HepG2 (cell line): ENCODE results near the gene RDH16. TPM values are rescaled to one million over a fixed set of nuclear protein-coding genes. Genes with fewer than 3 reads are reported as not detected.
"Not testable (repeated sequence)": the region's sequence is repeated elsewhere in the genome, so short reads cannot be mapped to it uniquely, and the experiment has no call there.

Source experiments
- ATAC-seq: fragments of 200-7000 bp; cut with Tn5 transposase; 3 replicates; pipeline ENCODE4 v1.9.1; 2020; ENCODE audit warnings: mild to moderate bottlenecking, moderate library complexity
- BruUV-seq: library from RNA; stranded (reverse); fragments of 400-500 nt; replicated peaks from 2 replicates; lab custom pipeline; 2021; lab: Mats Ljungman, UMichigan
- CTCF ChIA-PET: fragments of 300-600 bp; formaldehyde crosslinking; extraction: SDS; loops from one replicate; lab custom pipeline; 2021; ENCODE audit warnings: low total read pairs, inconsistent platforms, low intra/inter-chr PET ratio; lab: Yijun Ruan, JAX
- POLR2A ChIA-PET: fragments of 350-600 bp; sonication (Branson Sonifier 250); formaldehyde crosslinking; loops from one replicate; lab custom pipeline; 2020; ENCODE audit warnings: antibody characterized with exemption, inconsistent platforms; lab: Yijun Ruan, JAX
- DNase-seq: peaks from one replicate; pipeline ENCODE4 v3.0.0-alpha.2; 2015; ENCODE audit warnings: low spot score
- FAIRE-seq: peaks from 3 replicates; lab custom pipeline; 2011; peaks lifted over from hg19 to GRCh38; lab: Jason Lieb, UNC
- H2AFZ ChIP-seq: one replicate; pipeline ENCODE4 v1.6.1; 2011; ENCODE audit warnings: low read length, inconsistent platforms
- H3K27ac ChIP-seq: fragments of 300-600 bp; 3 replicates; pipeline ENCODE4 v1.8.0; 2011; ENCODE audit warnings: mixed run types, mild to moderate bottlenecking, mixed read lengths, low read length, inconsistent platforms; ENCODE audit not compliant: insufficient read depth; ENCODE audit errors: extremely low read length
- H3K27me3 ChIP-seq, 2 experiments: fragments of 200-600 bp in 1 of 2; 2 replicates in 1 of 2; 3 replicates in 1 of 2; pipeline versions ENCODE4 v1.6.0 to v1.8.0; 2011; ENCODE audit warnings: low read length in 2 of 2, mild to moderate bottlenecking in 2 of 2, moderate library complexity in 2 of 2, inconsistent platforms in 1 of 2; ENCODE audit not compliant: insufficient read depth in 2 of 2, control insufficient read depth in 1 of 2
- H3K36me3 ChIP-seq, 2 experiments: fragments of 200-600 bp in 1 of 2; replicated peaks in 1 of 2; 2 replicates in 1 of 2; 3 replicates in 1 of 2; pipeline versions ENCODE4 v1.5.1 to v1.8.0; 2011; ENCODE audit warnings: low read length in 2 of 2, inconsistent platforms in 1 of 2; ENCODE audit not compliant: insufficient read depth in 2 of 2, control insufficient read depth in 1 of 2
- H3K4me1 ChIP-seq: 2 replicates; pipeline ENCODE4 v1.5.1; 2012; ENCODE audit warnings: low read length, inconsistent platforms; ENCODE audit not compliant: insufficient read depth
- H3K4me2 ChIP-seq: 2 replicates; pipeline ENCODE4 v1.6.0; 2011; ENCODE audit warnings: low read depth, low read length, inconsistent platforms
- H3K4me3 ChIP-seq, 3 experiments: fragments of 200-600 bp in 1 of 3; sonication (generic), shearing (Covaris generic) in 1 of 3; replicated peaks in 1 of 3; 2 replicates each; pipeline ENCODE4 v1.5.1; 2011 to 2016; ENCODE audit warnings: low read length in 3 of 3, inconsistent platforms in 2 of 3, low read depth in 2 of 3, mild to moderate bottlenecking in 2 of 3, control low read depth in 1 of 3, mixed read lengths in 1 of 3; ENCODE audit not compliant: insufficient read depth in 1 of 3
- H3K79me2 ChIP-seq: one replicate; pipeline ENCODE4 v1.6.1; 2011; ENCODE audit warnings: low read length, inconsistent platforms; ENCODE audit not compliant: insufficient read depth
- H3K9ac ChIP-seq: 2 replicates; pipeline ENCODE4 v1.6.0; 2011; ENCODE audit warnings: mild to moderate bottlenecking, low read depth, low read length, inconsistent platforms; ENCODE audit not compliant: insufficient read depth
- H3K9me3 ChIP-seq: 2 replicates; pipeline ENCODE4 v1.5.1; 2012; ENCODE audit warnings: mild to moderate bottlenecking, low read length
- H4K20me1 ChIP-seq: 2 replicates; pipeline ENCODE4 v1.6.0; 2011; ENCODE audit warnings: inconsistent platforms, mild to moderate bottlenecking, low read length, moderate library complexity; ENCODE audit not compliant: insufficient read depth
- AGO1 ChIP-seq: fragments of 200-400 bp; formaldehyde crosslinking; IDR thresholded peaks from 2 replicates; pipeline ENCODE4 v1.6.1; 2017; ENCODE audit warnings: mild to moderate bottlenecking, low read depth, low read length, moderate library complexity; ENCODE audit not compliant: poor library complexity, severe bottlenecking
- MAFK ChIP-seq, 2 experiments: IDR thresholded peaks in 1 of 2; conservative IDR thresholded peaks in 1 of 2; 2 replicates each; pipeline ENCODE4 v1.6.1; 2011; ENCODE audit warnings: improper control_type of control experiment in 2 of 2, low read length in 2 of 2
- RARG ChIP-seq: sonication (generic); formaldehyde crosslinking; IDR thresholded peaks from 2 replicates; pipeline ENCODE4 v1.4.0; 2020; ENCODE audit warnings: low read depth, mild to moderate bottlenecking, missing genetic modification reagents
- ZBTB25 ChIP-seq: IDR thresholded peaks from 2 replicates; pipeline ENCODE4 v1.6.1; 2018; ENCODE audit warnings: missing genetic modification reagents
- ZFY ChIP-seq: sonication (generic); formaldehyde crosslinking; IDR thresholded peaks from 2 replicates; pipeline ENCODE4 v1.4.0; 2020; ENCODE audit warnings: missing genetic modification reagents
- ZMAT5 ChIP-seq: sonication (generic); formaldehyde crosslinking; IDR thresholded peaks from 2 replicates; pipeline ENCODE4 v1.5.0; 2020; ENCODE audit warnings: mild to moderate bottlenecking, low read depth, missing genetic modification reagents, borderline replicate concordance
- WGBS: methylation state at CpG from one replicate; pipeline ENCODE4 v1.1.6; 2017; ENCODE audit warnings: low lambda C conversion rate; 5-methylcytosine and 5-hydroxymethylcytosine counted together
- in situ Hi-C: cut with HindIII; loops from 2 replicates; pipeline ENCODE4 v1.10.0; 2017; ENCODE audit warnings: low pct_unique_long_range_greater_than_20kb; ENCODE audit not compliant: extremely low pct_ligation_motif_present
- intact Hi-C: fragments of 100-400 bp; cut with micrococcal nuclease; formaldehyde crosslinking; loops from one replicate; pipeline ENCODE4 v1.10.0; 2022; ENCODE audit not compliant: unreplicated experiment
- polyA plus RNA-seq, 8 experiments: library from polyadenylated mRNA; depleted of rRNA in 3 of 8; stranded (reverse) in 7 of 8; unstranded in 1 of 8; fragments of >200 nt; fragmentation: Illumina TruSeq in 4 of 8; extraction: Trizol in 4 of 8; gene quantifications; 2 replicates each; pipeline versions ENCODE4 v1.2.1 to v1.2.3, GENCODE V29; 2011 to 2016; ENCODE audit warnings: low read depth in 4 of 8, missing spikeins in 1 of 8, mixed read lengths in 1 of 8; ENCODE audit not compliant: insufficient read depth in 1 of 8
- total RNA-seq, 5 experiments: library from RNA; depleted of rRNA; stranded (reverse); fragments of >200 nt; fragmentation: Illumina TruSeq; extraction: Trizol; gene quantifications; 2 replicates each; pipeline ENCODE4 v1.2.3, GENCODE V29; 2016; ENCODE audit warnings: low read depth in 1 of 5

The RDH16 gene
- total and polyA plus RNA-seq, 2 of the 13 experiments (the other 11 are each of a cell fraction or from before 2014, with no cell fraction given): 0.05 to 0.13 TPM

GRCh38 chr12:56943878-56944277 lies 13.5 kb downstream of the RDH16 start:
- H3K27ac ChIP-seq: no peak overlapping the region
- no TSS peak for BruUV-seq
- in situ Hi-C loops (no loop called here), intact Hi-C loops (no loop called here)
- H3K4me3 ChIP-seq: no peak overlapping the region
- FAIRE-seq (no peak), ATAC-seq (no peak), DNase-seq (no peak)
- ChIA-PET POLR2A (no interaction called here), CTCF (no interaction called here)
- no peak overlapping the region for H3K4me2 ChIP-seq
- TF ChIP-seq ZFY (no peak), ZMAT5 (no peak), RARG (CRISPR knock-in tag) (no peak), MAFK (conservative IDR thresholded peaks at IDR 0.05 in 1 of 2, IDR thresholded peaks at IDR 0.05 in 1 of 2; ENCODE audit: low read length in 2 of 2) (peak; percentile 22 to 39; a peak in 2 of 4 replicates), AGO1 (no peak), ZBTB25 (no peak)
- H3K79me2 ChIP-seq: no peaks in the 10 kb centered on the region
- H2AFZ ChIP-seq: no peak overlapping the region
- H3K36me3 ChIP-seq: no peaks in the 10 kb centered on the region
- no peaks in the 10 kb centered on the region for H3K27me3 ChIP-seq
- no peak overlapping the region for H3K9ac ChIP-seq
- WGBS: 88% methylated on average over 4 of the region's 4 CpGs
- H3K9me3 ChIP-seq: no peaks in the 10 kb centered on the region; the same call in 1 of the 2 replicates
- H3K4me1 ChIP-seq: peaks cover 35% of the 10 kb centered on the region
- H4K20me1 ChIP-seq: no peaks in the 10 kb centered on the region

GRCh38 chr12:56943374-56943773 lies 14.0 kb downstream of the RDH16 start:
- in situ Hi-C loops, H3K27ac ChIP-seq: not testable (repeated sequence)

More at GRCh38 chr12:56943374-56943773, 14.0 kb downstream of the RDH16 start:
- FAIRE-seq, CTCF ChIA-PET, H4K20me1 ChIP-seq, H3K36me3 ChIP-seq, H3K4me2 ChIP-seq, ATAC-seq, H3K9ac ChIP-seq, H2AFZ ChIP-seq, POLR2A ChIA-PET, H3K9me3 ChIP-seq, H3K79me2 ChIP-seq, intact Hi-C loops, DNase-seq, H3K27me3 ChIP-seq, BruUV-seq, H3K4me3 ChIP-seq: not testable (repeated sequence)
- WGBS: 73% methylated on average over 1 of the region's 1 CpG
- H3K4me1 ChIP-seq: peaks cover 35% of the 10 kb centered on the region
